GM20431 (cell line): ENCODE measurements around the gene GPR183.

ENCODE experiments used
- in situ Hi-C: fragments of 300-500 bp; cut with MseI, MboI; formaldehyde crosslinking; loops from one replicate; pipeline ENCODE4 v1.15.0; 2020; ENCODE audit warnings: low sequenced_read_pairs; ENCODE audit not compliant: unreplicated experiment

GPR183 gene

GRCh38 chr13:99339736-99340397, 32.7 kb upstream of the GPR183 start:
- in situ Hi-C loops, result no loop called here

- in situ Hi-C loops, result no loop called here
These were observed 32.1 kb upstream of the GPR183 start for GRCh38 chr13:99339230-99339721.

GRCh38 chr13:99335603-99336002, 28.4 kb upstream of the GPR183 start:
- in situ Hi-C loops, result no loop called here

- in situ Hi-C loops, result no loop called here
These were observed 27.9 kb upstream of the GPR183 start for GRCh38 chr13:99335087-99335486.

- in situ Hi-C loops, result no loop called here
These were observed 27.0 kb upstream of the GPR183 start for GRCh38 chr13:99334221-99334620.

GRCh38 chr13:99332456-99332855, 25.3 kb upstream of the GPR183 start:
- in situ Hi-C loops, result no loop called here

GRCh38 chr13:99331881-99332293, 24.7 kb upstream of the GPR183 start:
- in situ Hi-C loops, result no loop called here

GRCh38 chr13:99330942-99331341, 23.7 kb upstream of the GPR183 start:
- in situ Hi-C loops, result no loop called here

- in situ Hi-C loops, result no loop called here
These were observed 22.3 kb upstream of the GPR183 start for GRCh38 chr13:99329477-99329876.

GRCh38 chr13:99327761-99328160, 20.6 kb upstream of the GPR183 start:
- in situ Hi-C loops, result no loop called here

- in situ Hi-C loops, result no loop called here
These were observed 19.9 kb upstream of the GPR183 start for GRCh38 chr13:99327126-99327525.

- in situ Hi-C loops, result no loop called here
These were observed 18.8 kb upstream of the GPR183 start for GRCh38 chr13:99326012-99326411.

- in situ Hi-C loops, result no loop called here
These were observed 16.3 kb upstream of the GPR183 start for GRCh38 chr13:99323488-99323887.

GRCh38 chr13:99322297-99323103, 15.3 kb upstream of the GPR183 start:
- in situ Hi-C loops, result no loop called here

GRCh38 chr13:99321709-99322108, 14.5 kb upstream of the GPR183 start:
- in situ Hi-C loops, result no loop called here

- in situ Hi-C loops, result no loop called here
These were observed 13.7 kb upstream of the GPR183 start for GRCh38 chr13:99320693-99321481.

- in situ Hi-C loops, result no loop called here
These were observed 9.6 kb upstream of the GPR183 start for GRCh38 chr13:99316657-99317256.

- in situ Hi-C loops, result no loop called here
These were observed 9.0 kb upstream of the GPR183 start for GRCh38 chr13:99316224-99316623.

GRCh38 chr13:99315186-99315585, 8.0 kb upstream of the GPR183 start:
- in situ Hi-C loops, result no loop called here

GRCh38 chr13:99314640-99315176, 7.5 kb upstream of the GPR183 start:
- in situ Hi-C loops, result no loop called here
